AG10803 (cell line): Measurements from ENCODE around the gene ZNF212.

Source experiments
- DNase-seq: peaks from one replicate; pipeline ENCODE4 v3.0.0; 2010; ENCODE audit warnings: low read depth
- H3K4me3 ChIP-seq: 2 replicates; pipeline ENCODE4 v1.5.1; 2011; ENCODE audit warnings: mild to moderate bottlenecking, low read length, control low read depth
- TF ChIP-seq, protein P1 (sequence below): conservative IDR thresholded peaks from 2 replicates; pipeline ENCODE4 v1.5.1; 2011; ENCODE audit warnings: mild to moderate bottlenecking, low read length, control low read depth, inconsistent platforms

The ZNF212 gene

DNA sequence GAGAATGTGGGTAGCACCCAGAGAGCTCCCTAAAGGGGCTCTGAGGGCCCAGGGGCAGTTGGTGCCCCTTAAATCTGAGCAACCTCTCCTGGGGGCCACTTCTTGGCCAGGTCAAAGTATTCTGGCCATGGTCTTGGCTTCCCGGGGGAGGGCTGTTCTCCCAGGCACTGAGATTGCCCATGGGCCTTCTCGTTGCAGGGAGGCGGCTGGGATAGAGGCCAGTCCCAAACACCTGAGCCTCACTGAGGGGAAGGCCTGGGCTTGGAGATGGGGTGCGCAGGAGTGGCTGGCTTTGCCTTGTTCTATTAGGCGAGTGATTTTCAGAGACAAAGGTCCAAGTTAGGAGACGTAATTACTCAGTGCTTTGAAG is 56.0 kb downstream of the ZNF212 start:
- TF ChIP-seq, protein P1, sequence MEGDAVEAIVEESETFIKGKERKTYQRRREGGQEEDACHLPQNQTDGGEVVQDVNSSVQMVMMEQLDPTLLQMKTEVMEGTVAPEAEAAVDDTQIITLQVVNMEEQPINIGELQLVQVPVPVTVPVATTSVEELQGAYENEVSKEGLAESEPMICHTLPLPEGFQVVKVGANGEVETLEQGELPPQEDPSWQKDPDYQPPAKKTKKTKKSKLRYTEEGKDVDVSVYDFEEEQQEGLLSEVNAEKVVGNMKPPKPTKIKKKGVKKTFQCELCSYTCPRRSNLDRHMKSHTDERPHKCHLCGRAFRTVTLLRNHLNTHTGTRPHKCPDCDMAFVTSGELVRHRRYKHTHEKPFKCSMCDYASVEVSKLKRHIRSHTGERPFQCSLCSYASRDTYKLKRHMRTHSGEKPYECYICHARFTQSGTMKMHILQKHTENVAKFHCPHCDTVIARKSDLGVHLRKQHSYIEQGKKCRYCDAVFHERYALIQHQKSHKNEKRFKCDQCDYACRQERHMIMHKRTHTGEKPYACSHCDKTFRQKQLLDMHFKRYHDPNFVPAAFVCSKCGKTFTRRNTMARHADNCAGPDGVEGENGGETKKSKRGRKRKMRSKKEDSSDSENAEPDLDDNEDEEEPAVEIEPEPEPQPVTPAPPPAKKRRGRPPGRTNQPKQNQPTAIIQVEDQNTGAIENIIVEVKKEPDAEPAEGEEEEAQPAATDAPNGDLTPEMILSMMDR = no peak
- H3K4me3 ChIP-seq = no peak overlapping the region
- no peak for DNase-seq

DNA sequence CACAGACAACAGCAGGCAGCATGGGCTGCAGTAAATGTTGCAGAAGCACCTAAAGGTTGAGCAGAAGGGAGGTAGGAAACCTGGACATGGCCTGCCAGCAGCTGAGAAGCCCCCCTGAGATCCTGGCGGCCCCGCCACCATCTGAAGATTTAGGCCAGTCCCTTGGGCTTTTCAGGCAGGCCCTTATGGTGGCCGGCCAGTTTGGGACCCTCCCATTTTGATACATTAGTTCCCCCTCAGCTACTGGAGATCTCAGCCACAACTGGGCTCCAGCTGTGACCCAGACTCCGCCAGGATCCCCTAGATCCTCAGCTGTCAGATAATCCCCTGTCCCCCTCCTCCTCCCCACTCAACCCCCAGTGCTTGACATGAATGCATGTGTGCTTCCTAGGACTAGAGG is 56.9 kb downstream of the ZNF212 start:
- DNase-seq = no peak
- TF ChIP-seq, protein P1 = no peak
- H3K4me3 ChIP-seq = no peak overlapping the region

DNA sequence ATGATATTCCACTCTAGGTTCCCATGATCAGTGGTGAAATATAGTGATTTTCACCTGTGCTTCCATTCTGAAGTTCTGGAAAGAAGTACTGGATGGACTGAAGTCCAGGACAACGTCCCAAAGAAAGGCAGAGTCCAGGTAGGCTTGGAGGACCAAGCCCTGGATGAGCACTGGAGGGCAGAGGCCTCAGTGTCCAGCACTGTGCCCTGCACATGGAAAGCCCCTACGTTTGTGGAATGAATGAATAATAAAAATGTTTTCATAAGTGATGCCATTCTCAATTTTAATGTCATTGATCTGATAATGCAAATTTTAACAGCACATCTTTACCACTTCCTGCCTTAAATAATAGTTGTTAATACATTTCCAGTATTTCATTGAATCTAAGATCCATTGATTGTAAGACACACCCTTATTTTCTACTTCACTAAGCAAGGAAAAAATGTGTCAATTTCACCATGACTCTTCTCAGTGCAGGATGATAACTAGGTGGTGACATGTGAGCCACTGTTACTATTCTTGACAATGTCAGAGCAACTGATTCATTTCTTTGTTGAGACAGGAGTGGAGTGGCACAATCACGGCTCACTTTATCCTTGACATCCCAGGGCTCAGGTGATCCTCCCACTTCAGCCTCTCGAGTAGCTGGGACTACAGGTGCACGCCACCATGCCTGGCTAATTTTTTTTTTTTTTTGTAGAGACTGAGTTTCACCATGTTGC is 57.7 kb downstream of the ZNF212 start:
- H3K4me3 ChIP-seq = no peak overlapping the region

DNA sequence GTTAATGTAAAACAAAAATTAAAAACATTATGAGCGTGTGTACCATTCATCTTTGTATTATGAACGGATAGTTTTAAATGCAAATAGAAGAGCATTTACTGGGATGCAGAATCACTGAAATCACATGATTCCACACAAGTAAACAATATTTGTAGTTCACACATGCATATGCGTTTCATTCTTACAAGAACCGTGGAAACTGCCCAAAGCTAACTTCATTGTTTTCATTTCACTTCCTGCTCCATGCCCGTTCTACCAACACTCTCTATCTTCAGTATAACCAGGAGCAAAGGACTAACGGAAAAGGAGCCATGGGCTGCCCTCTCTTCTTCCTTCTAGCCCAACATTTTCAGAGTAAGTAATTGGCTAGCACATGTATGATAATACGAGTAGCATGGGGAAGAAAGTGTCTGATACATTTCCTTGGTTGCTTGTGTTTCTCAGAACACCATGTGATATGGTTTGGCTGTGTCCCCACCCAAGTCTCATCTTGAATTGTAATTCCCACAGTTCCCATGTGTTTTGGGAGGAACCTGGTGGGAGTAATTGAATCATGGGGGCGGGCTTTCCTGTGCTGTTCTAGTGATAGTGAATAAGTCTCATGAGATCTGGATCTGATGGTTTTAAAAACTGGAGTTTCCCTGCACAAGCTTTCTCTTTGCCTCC is 61.3 kb downstream of the ZNF212 start:
- H3K4me3 ChIP-seq = no peak overlapping the region
- TF ChIP-seq, protein P1 = no peak
- no peak for DNase-seq

More for the DNA sequence above, 57.7 kb downstream of the ZNF212 start:
- DNase-seq = no peak
- TF ChIP-seq, protein P1 = no peak

DNA sequence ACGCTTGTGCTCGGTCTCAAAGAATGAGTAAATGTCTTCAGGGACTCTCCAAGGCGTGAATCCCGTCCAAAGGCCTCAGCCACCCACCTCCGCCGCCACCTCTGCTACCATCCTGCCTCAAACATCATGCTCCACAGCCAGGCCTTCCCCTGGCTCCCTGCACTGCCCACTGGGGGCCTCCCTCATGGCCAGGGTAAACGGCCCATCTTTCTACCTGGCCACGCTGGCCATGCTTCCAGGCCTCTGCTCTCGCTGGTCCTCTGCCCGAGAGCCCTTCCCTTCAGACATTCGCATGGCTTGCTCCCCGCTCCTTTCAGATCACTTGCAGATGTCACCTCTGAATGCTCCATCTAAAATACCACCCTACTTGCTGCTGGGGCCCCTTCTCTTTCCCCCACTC is 62.8 kb downstream of the ZNF212 start:
- TF ChIP-seq, protein P1 = no peak
- DNase-seq = no peak
- no peak overlapping the region for H3K4me3 ChIP-seq

DNA sequence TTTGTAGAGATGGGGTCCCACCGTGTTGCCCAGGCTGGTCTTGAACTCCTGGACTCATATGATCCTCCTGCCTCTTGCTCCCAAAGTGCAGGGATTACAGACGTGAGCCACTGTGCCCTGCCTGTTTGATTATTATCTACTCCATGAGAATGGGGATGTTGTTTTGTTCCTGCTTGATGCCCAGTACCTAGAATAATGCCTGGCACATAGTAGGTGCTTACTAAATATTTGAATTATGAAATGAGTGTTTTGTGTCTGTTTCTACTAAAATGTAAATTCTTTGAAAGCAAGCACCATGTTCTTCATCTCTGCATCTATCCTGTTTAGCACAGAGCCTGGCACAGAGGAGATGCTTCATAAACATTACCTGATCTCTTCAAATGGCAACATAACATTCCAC is 63.4 kb downstream of the ZNF212 start:
- TF ChIP-seq, protein P1 = no peak
- DNase-seq = no peak
- no peak overlapping the region for H3K4me3 ChIP-seq

DNA sequence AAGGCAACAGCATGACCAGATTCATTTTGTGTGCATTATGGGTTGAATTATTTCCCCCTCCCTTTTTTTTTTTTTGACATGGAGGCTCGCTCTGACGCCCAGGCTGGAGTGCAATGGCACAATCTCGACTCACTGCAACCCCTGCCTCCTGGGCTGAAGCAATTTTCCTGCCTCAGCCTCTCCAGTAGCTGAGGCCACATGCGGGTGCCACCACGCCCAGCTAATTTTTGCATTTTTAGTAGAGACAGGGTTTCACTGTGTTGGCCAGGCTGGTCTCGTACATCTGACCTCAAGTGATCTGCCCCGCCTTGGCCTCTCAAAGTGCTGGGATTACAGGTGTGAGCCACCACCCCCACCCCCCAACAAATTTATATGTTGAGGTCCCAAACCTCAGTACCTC is 64.6 kb downstream of the ZNF212 start:
- no peak overlapping the region for H3K4me3 ChIP-seq
- TF ChIP-seq, protein P1 = no peak
- no peak for DNase-seq
